SK-N-MC (cell line): ENCODE data around the gene ITSN1.

Experiments
- EZH2 ChIP-seq: fragments of 200-600 bp; sonication (generic); IDR thresholded peaks from one replicate; pipeline ENCODE4 v1.6.1; 2017; ENCODE audit warnings: antibody characterized with exemption
- POLR2AphosphoS5 ChIP-seq: IDR thresholded peaks from 2 replicates; pipeline ENCODE4 v1.6.1; 2012; ENCODE audit warnings: mild to moderate bottlenecking, low read depth, low read length, borderline replicate concordance

- TF ChIP-seq POLR2AphosphoS5: no peak
- no peak for TF ChIP-seq EZH2
Observed at GRCh38 chr21:33667636-33668035, 25.3 kb downstream of the ITSN1 start.
